GM21528 (cell line): Measurements from ENCODE around the gene CYP1A1.
"Not testable (repeated sequence)": the region's sequence is repeated elsewhere in the genome, so short reads cannot be mapped to it uniquely, and the experiment has no call there.

Experiments used
- ATAC-seq: cut with Tn5 transposase; IDR thresholded peaks from one replicate; pipeline ENCODE4 v1.9.1; 2021; ENCODE audit warnings: mild to moderate bottlenecking, moderate library complexity; ENCODE audit not compliant: unreplicated experiment, low FRiP score

CYP1A1 gene

GRCh38 chr15:74738239-74738638, 12.9 kb upstream of the CYP1A1 start:
- ATAC-seq: not testable (repeated sequence)

- no peak for ATAC-seq
These were observed 10.0 kb upstream of the CYP1A1 start for GRCh38 chr15:74735305-74735704.

- ATAC-seq: no peak
These were observed 7.9 kb upstream of the CYP1A1 start for GRCh38 chr15:74733269-74733668.

GRCh38 chr15:74732846-74733245, 7.5 kb upstream of the CYP1A1 start:
- no peak for ATAC-seq

GRCh38 chr15:74730619-74731316, 5.4 kb upstream of the CYP1A1 start:
- ATAC-seq: no peak

- not testable (repeated sequence) for ATAC-seq
These were observed 4.0 kb upstream of the CYP1A1 start for GRCh38 chr15:74729372-74729771.

- ATAC-seq: not testable (repeated sequence)
These were observed 3.4 kb upstream of the CYP1A1 start for GRCh38 chr15:74728699-74729098.

- no peak for ATAC-seq
These were observed 2.4 kb upstream of the CYP1A1 start for GRCh38 chr15:74727727-74728126.

- ATAC-seq: no peak
These were observed 1.4 kb upstream of the CYP1A1 start for GRCh38 chr15:74726774-74727164.

- ATAC-seq: no peak
These were observed 781 bp upstream of the CYP1A1 start for GRCh38 chr15:74725845-74726773.

- no peak for ATAC-seq
These were observed 631 bp downstream of the CYP1A1 start for GRCh38 chr15:74724570-74725224.

GRCh38 chr15:74723754-74724334, 1.5 kb downstream of the CYP1A1 start:
- no peak for ATAC-seq

- no peak for ATAC-seq
These were observed 2.1 kb downstream of the CYP1A1 start for GRCh38 chr15:74723187-74723586.

GRCh38 chr15:74722591-74722990, 2.7 kb downstream of the CYP1A1 start:
- no peak for ATAC-seq

- ATAC-seq: no peak
These were observed 8.7 kb downstream of the CYP1A1 start for GRCh38 chr15:74716651-74717050.

GRCh38 chr15:74712311-74712710, 13.0 kb downstream of the CYP1A1 start:
- no peak for ATAC-seq

GRCh38 chr15:74710319-74711094, 14.8 kb downstream of the CYP1A1 start:
- ATAC-seq: no peak

GRCh38 chr15:74709892-74710291, 15.4 kb downstream of the CYP1A1 start:
- ATAC-seq: no peak

GRCh38 chr15:74709011-74709410, 16.3 kb downstream of the CYP1A1 start:
- no peak for ATAC-seq

- no peak for ATAC-seq
These were observed 28.5 kb downstream of the CYP1A1 start for GRCh38 chr15:74696808-74697207.
